ENCODE results near the gene FGF21.
A peak's percentile ranks its signal among the peaks of the same experiment; 100 is the strongest.
"Not testable (repeated sequence)": the region's sequence is repeated elsewhere in the genome, so short reads cannot be mapped to it uniquely, and the experiment has no call there.

Gene FGF21

GRCh38 chr19:48787331-48787730 lies 32.0 kb downstream of the FGF21 start:
- not testable (repeated sequence) for DNase-seq (ENCODE audit: low spot score)

GRCh38 chr19:48793271-48793670 lies 37.9 kb downstream of the FGF21 start:
- no peak for DNase-seq (ENCODE audit: low spot score)

GRCh38 chr19:48794291-48794690 lies 39.0 kb downstream of the FGF21 start:
- DNase-seq (ENCODE audit: low spot score) = no peak

- DNase-seq (ENCODE audit: low spot score) = peak; percentile 97
Observed at GRCh38 chr19:48795055-48795684, 39.8 kb downstream of the FGF21 start.

GRCh38 chr19:48795685-48796070 lies 40.4 kb downstream of the FGF21 start:
- no peak for DNase-seq (ENCODE audit: low spot score)

- no peak for DNase-seq (ENCODE audit: low spot score)
Observed at GRCh38 chr19:48796298-48797083, 41.2 kb downstream of the FGF21 start.

GRCh38 chr19:48797103-48797502 lies 41.8 kb downstream of the FGF21 start:
- no peak for DNase-seq (ENCODE audit: low spot score)

- no peak for DNase-seq (ENCODE audit: low spot score)
Observed at GRCh38 chr19:48798937-48799336, 43.6 kb downstream of the FGF21 start.

- no peak for DNase-seq (ENCODE audit: low spot score)
Observed at GRCh38 chr19:48799358-48800300, 44.3 kb downstream of the FGF21 start.

- DNase-seq (ENCODE audit: low spot score) = no peak
Observed at GRCh38 chr19:48802623-48803022, 47.3 kb downstream of the FGF21 start.

- peak; percentile 46 for DNase-seq (ENCODE audit: low spot score)
Observed at GRCh38 chr19:48804496-48804895, 49.2 kb downstream of the FGF21 start.

GRCh38 chr19:48805452-48805851 lies 50.1 kb downstream of the FGF21 start:
- no peak for DNase-seq (ENCODE audit: low spot score)

- DNase-seq (ENCODE audit: low spot score) = no peak
Observed at GRCh38 chr19:48806518-48806817, 51.1 kb downstream of the FGF21 start.

GRCh38 chr19:48806818-48807589 lies 51.7 kb downstream of the FGF21 start:
- DNase-seq (ENCODE audit: low spot score) = peak; percentile 89

- DNase-seq (ENCODE audit: low spot score) = no peak
Observed at GRCh38 chr19:48807590-48808308, 52.4 kb downstream of the FGF21 start.

Data from Ammon's horn (tissue), 1 donor.